22Rv1 (cell line): ENCODE measurements around the gene RS1.

ENCODE experiments used
- CTCF ChIP-seq: fragments of 450-650 bp; IDR thresholded peaks from 2 replicates; pipeline ENCODE4 v1.5.1; 2017; ENCODE audit warnings: mild to moderate bottlenecking
- ZFX ChIP-seq: fragments of 450-650 bp; IDR thresholded peaks from 2 replicates; pipeline ENCODE4 v1.6.1; 2017; ENCODE audit warnings: antibody characterized with exemption, borderline replicate concordance

- no peak for TF ChIP-seq CTCF
- TF ChIP-seq ZFX: no peak
Observed at GRCh38 chrX:18676050-18676449, 4.1 kb upstream of the RS1 start.
